Stimulated activated CD8-positive, alpha-beta memory T cell treated with anti-CD3 and anti-CD28 coated beads, Interleukin-15, amount 100 ng/mL, for 1 hour (primary cell): ENCODE measurements around the gene LRP2BP.
"Not testable (repeated sequence)": the region's sequence is repeated elsewhere in the genome, so short reads cannot be mapped to it uniquely, and the experiment has no call there.

Source experiments
- DNase-seq: peaks from one replicate; pipeline ENCODE4 v3.0.0-alpha.2; 2020; ENCODE audit warnings: low read depth

Gene LRP2BP

GRCh38 chr4:185325721-185326120 lies 70.0 kb downstream of the LRP2BP start:
- not testable (repeated sequence) for DNase-seq

- not testable (repeated sequence) for DNase-seq
These were observed 71.4 kb downstream of the LRP2BP start for GRCh38 chr4:185324361-185324760.

GRCh38 chr4:185323606-185324005 lies 72.1 kb downstream of the LRP2BP start:
- DNase-seq, result no peak

GRCh38 chr4:185322803-185323202 lies 72.9 kb downstream of the LRP2BP start:
- no peak for DNase-seq

GRCh38 chr4:185318679-185319078 lies 77.0 kb downstream of the LRP2BP start:
- no peak for DNase-seq

- no peak for DNase-seq
These were observed 77.8 kb downstream of the LRP2BP start for GRCh38 chr4:185317880-185318279.

GRCh38 chr4:185317462-185317861 lies 78.3 kb downstream of the LRP2BP start:
- not testable (repeated sequence) for DNase-seq
